ENCODE results near the gene ANKS1B. TPM values are rescaled to one million over a fixed set of nuclear protein-coding genes. Genes with fewer than 3 reads are reported as not detected.

ANKS1B gene
- total and polyA plus RNA-seq, 10 of the 15 experiments (the other 5 are each of a cell fraction or from before 2014, with no cell fraction given): 0.16 to 1.3 (median 0.82) TPM; not detected in 7

GRCh38 chr12:99154216-99154982, 830.3 kb downstream of the ANKS1B start:
- Histone ChIP-seq H2AFZ (ENCODE audit: control insufficient read depth, low read depth, low read length) (no peak overlapping the region), H3K4me2 (ENCODE audit: control insufficient read depth, insufficient read depth) (no peak overlapping the region), H4K20me1 (ENCODE audit: control insufficient read depth, insufficient read depth) (no peaks in the 10 kb centered on the region), H3K9ac (ENCODE audit: control insufficient read depth, insufficient read depth, low read length) (no peak overlapping the region), H3K4me1 (ENCODE audit: control insufficient read depth, insufficient read depth, low read length) (no peaks in the 10 kb centered on the region), H3K4me3 (no peak overlapping the region), H3K9me3 (replicated peaks; ENCODE audit: control insufficient read depth, insufficient read depth, low read length) (no peaks in the 10 kb centered on the region), H3K36me3 (ENCODE audit: control insufficient read depth in 2 of 2, insufficient read depth in 2 of 2, low read length in 1 of 2) (no peaks in the 10 kb centered on the region), H3K27me3 (replicated peaks in 1 of 2; ENCODE audit: control insufficient read depth in 2 of 2, insufficient read depth in 2 of 2, low read length in 1 of 2) (no peaks in the 10 kb centered on the region), H3K79me2 (ENCODE audit: control insufficient read depth, insufficient read depth, low read length) (no peaks in the 10 kb centered on the region), H3K27ac (ENCODE audit: control insufficient read depth, insufficient read depth) (no peak overlapping the region)
- TF ChIP-seq RBBP5 (conservative IDR thresholded peaks at IDR 0.05): no peak
- no peak for TF ChIP-seq ATF2 (IDR thresholded peaks at IDR 0.05; ENCODE audit: low read length)
- TF ChIP-seq IRF3 (IDR thresholded peaks at IDR 0.05): no peak
- no peak for TF ChIP-seq REST (IDR thresholded peaks at IDR 0.05; ENCODE audit: low read depth, low read length)
- TF ChIP-seq ZBTB40 (IDR thresholded peaks at IDR 0.05; ENCODE audit: borderline replicate concordance): no peak
- ChIA-PET CTCF (no interaction called here), POLR2A (no interaction called here), RAD21 (ENCODE audit: unreplicated experiment) (interaction anchor here (1.3 kb wide), 1 partner anchor 15 kb away, joined by 3 read pairs; no protein-coding TSS in a partner anchor), SMC1A (ENCODE audit: uncharacterized antibody, unreplicated experiment) (interaction anchor here (1.0 to 1.6 kb wide), 3 partner anchors 8 to 40 kb away, joined by 3 to 5 read pairs (median 4); no protein-coding TSS in a partner anchor)
- FAIRE-seq (no peak), DNase-seq (ENCODE audit: low read depth, low spot score) (no peak), ATAC-seq (no peak; the same call in 2 of the 3 replicates)
- in situ Hi-C loops (cut with MboI) (no loop called here), intact Hi-C loops (cut with micrococcal nuclease; ENCODE audit: unreplicated experiment) (no loop called here)
- 37% methylated on average over 17 of the region's 17 CpGs for WGBS (ENCODE audit: insufficient coverage, insufficient replicate concordance, low lambda C conversion rate, missing lambda C conversion rate)
- BruUV-seq (replicated peaks): no TSS peak
